Sigmoid colon (tissue), 7 donors: Measurements from ENCODE around the gene PHF19. TPM values are rescaled to one million over a fixed set of nuclear protein-coding genes. Genes with fewer than 3 reads are reported as not detected.

Experiments
- DNase-seq: peaks from one replicate; pipeline ENCODE4 v3.0.0-alpha.2; 2019
- H3K27ac ChIP-seq, 4 donors: fragments of 200-600 bp; sonication (generic); one replicate each; pipeline ENCODE4 v1.5.1; 2016 to 2019; ENCODE audit warnings: mild to moderate bottlenecking in 1 of 4
- H3K27me3 ChIP-seq, 3 donors: fragments of 200-600 bp; sonication (generic); one replicate each; pipeline ENCODE4 v1.5.1; 2019; ENCODE audit warnings: mild to moderate bottlenecking in 1 of 3
- H3K36me3 ChIP-seq, 4 donors: fragments of 200-600 bp; sonication (generic); one replicate each; pipeline ENCODE4 v1.5.1; 2016 to 2019
- H3K4me1 ChIP-seq, 4 donors: fragments of 200-600 bp; sonication (generic); one replicate each; pipeline ENCODE4 v1.5.1; 2017 to 2019
- H3K4me3 ChIP-seq, 4 donors: fragments of 200-600 bp; sonication (generic); one replicate each; pipeline ENCODE4 v1.5.1; 2017 to 2019; ENCODE audit warnings: mild to moderate bottlenecking in 2 of 4, moderate library complexity in 1 of 4
- H3K9me3 ChIP-seq, 4 donors: fragments of 200-600 bp in 3 of 4; sonication (generic) in 3 of 4; one replicate each; pipeline versions ENCODE4 v1.5.1 to v1.6.1; 2013 to 2019
- EP300 ChIP-seq, 4 donors: sonication (generic); formaldehyde crosslinking; IDR thresholded peaks; one replicate each; pipeline ENCODE4 v1.6.1; 2017; ENCODE audit warnings: antibody characterized with exemption in 4 of 4
- POLR2A ChIP-seq, 2 donors: fragments of 450-650 bp; IDR thresholded peaks; one replicate each; pipeline ENCODE4 v1.6.1; 2016; ENCODE audit warnings: antibody characterized with exemption in 2 of 2, mild to moderate bottlenecking in 2 of 2, moderate library complexity in 2 of 2
- POLR2AphosphoS5 ChIP-seq, 4 donors: sonication (generic); formaldehyde crosslinking; IDR thresholded peaks; one replicate each; pipeline ENCODE4 v1.6.1; 2017; ENCODE audit warnings: antibody characterized with exemption in 4 of 4
- WGBS, 2 donors: extraction: QIAGEN DNeasy Blood & Tissue Kit; methylation state at CpG; one replicate each; pipeline ENCODE4 v1.1.7; 2013; 5-methylcytosine and 5-hydroxymethylcytosine counted together
- intact Hi-C: fragments of 100-400 bp; cut with DNase I; formaldehyde crosslinking; loops from one replicate; pipeline ENCODE4 v1.15.1; 2023
- polyA plus RNA-seq, 3 donors: library from polyadenylated mRNA; stranded (reverse); fragments of 200-250 nt; gene quantifications; one replicate each; pipeline ENCODE4 v1.2.3, GENCODE V29; 2013
- total RNA-seq, 4 donors: library from RNA; depleted of rRNA; stranded (reverse); fragments of >200 nt; gene quantifications; one replicate each; pipeline ENCODE4 v1.1.0, GENCODE V29; 2016
- TF ChIP-seq, protein P1 (sequence below), 4 experiments: fragments of 450-650 bp in 3 of 4; fragments of 200-600 bp in 1 of 4; IDR thresholded peaks; one replicate each; pipeline ENCODE4 v1.5.1; 2016 to 2019; ENCODE audit warnings: antibody characterized with exemption in 4 of 4, mild to moderate bottlenecking in 3 of 4, moderate library complexity in 2 of 4
- donor health status: healthy with polysubstance abuse.
- donor health status: Bipolar disorder and iron deficiency.
- donor health status: healthy.

The PHF19 gene
- total and polyA plus RNA-seq, 7 donors = 10.2 to 38.2 (median 31.4) TPM

DNA sequence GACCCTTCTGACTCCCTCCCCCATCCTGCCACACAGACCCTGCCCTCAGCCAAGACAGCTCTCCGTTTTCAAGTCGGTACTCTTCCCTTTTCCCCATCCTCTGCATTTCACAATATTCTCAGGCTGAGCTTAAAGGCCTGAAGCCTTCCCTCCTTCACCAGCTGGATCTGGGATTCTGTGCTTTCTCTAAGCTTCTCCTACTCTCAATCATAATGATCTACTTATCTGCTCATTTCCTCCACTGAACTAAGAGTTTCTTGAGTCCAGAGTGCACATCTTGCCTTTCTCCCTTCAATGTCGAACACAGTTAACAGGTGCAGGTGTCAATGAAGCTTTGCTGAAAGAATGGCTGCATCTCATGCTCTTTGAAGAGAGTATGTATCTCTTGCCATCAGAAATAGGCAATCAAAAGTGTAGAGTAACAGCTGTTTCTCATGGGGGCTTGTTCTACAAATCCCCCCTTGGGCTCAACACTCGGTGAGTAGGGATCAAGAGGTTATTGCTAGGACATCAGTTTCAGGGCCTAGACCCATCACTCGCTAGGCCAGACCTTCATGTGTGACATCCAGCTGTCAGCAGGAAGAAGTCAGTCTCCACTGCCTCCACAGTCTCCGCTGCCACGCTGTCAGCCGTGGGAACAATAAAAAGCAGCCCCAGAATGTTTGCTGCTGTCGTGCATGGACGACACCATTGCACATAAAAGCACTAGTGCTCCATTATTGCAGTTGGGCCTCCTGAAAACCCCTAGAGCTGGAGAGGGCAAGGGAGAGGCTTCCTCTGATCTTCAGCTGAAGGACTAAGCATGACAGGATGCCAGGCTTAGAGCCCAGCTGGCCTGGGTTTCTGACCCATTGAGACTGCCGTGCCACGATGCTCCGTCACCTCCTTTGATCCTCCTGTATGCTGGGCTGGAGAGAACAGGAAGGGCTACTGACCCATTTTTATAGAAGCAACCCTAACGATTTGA, 25.9 kb upstream of the PHF19 start:
- DNase-seq = no peak
- no peaks in the 10 kb centered on the region for H3K9me3 ChIP-seq
- H3K4me3 ChIP-seq = no peak overlapping the region
- no peaks in the 10 kb centered on the region for H3K27me3 ChIP-seq
- no peak overlapping the region for H3K27ac ChIP-seq
- intact Hi-C loops = no loop called here
- TF ChIP-seq EP300 (IDR thresholded peaks at IDR 0.05) (no peak), POLR2A (IDR thresholded peaks at IDR 0.05) (no peak), POLR2AphosphoS5 (IDR thresholded peaks at IDR 0.05) (no peak)
- TF ChIP-seq, protein P1, sequence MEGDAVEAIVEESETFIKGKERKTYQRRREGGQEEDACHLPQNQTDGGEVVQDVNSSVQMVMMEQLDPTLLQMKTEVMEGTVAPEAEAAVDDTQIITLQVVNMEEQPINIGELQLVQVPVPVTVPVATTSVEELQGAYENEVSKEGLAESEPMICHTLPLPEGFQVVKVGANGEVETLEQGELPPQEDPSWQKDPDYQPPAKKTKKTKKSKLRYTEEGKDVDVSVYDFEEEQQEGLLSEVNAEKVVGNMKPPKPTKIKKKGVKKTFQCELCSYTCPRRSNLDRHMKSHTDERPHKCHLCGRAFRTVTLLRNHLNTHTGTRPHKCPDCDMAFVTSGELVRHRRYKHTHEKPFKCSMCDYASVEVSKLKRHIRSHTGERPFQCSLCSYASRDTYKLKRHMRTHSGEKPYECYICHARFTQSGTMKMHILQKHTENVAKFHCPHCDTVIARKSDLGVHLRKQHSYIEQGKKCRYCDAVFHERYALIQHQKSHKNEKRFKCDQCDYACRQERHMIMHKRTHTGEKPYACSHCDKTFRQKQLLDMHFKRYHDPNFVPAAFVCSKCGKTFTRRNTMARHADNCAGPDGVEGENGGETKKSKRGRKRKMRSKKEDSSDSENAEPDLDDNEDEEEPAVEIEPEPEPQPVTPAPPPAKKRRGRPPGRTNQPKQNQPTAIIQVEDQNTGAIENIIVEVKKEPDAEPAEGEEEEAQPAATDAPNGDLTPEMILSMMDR (IDR thresholded peaks at IDR 0.05) = no peak
- 62 to 85% methylated on average over 14 of the region's 14 CpGs for WGBS, 2 donors
- H3K36me3 ChIP-seq = peaks cover 0 to 4% (median 0%) of the 10 kb centered on the region in 4 donors
- no peaks in the 10 kb centered on the region for H3K4me1 ChIP-seq

DNA sequence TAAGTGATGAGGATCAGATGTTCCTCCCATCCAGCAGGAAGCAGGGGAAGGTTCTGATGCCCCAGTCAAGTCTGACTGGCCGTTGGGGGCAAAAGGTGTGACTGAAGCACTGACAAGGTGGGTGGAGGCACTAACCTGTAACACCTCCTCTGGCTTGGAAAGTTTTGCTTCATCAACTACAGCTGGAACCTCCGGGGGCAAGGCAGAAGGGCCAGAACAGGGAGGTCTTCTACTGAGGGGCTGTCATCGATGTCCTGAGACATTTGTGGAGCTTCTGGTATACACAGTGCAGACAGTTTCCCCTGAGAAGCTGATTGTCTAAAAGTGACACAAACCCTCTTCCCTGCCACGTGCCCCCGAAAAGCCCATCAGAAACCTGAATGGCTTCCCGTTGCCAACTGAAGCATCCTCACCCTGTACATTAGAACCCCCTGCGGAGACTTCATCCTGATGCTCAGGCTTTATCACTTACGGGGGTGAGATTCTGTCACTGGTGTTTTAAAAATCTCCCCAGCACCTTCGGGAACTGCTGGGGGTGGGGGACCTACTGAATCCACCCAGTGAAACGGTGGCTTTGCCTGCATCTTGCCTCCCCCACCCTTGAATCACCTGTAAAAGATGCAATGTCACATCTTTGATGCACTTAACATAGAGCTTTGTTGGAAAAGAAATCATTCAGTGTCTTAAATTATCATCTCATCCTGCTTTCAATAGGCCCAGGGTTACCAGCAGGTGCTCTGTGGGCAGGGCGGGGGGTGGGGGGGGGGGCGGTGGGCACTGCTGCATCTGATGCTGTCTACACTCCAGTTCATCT, 25.0 kb upstream of the PHF19 start:
- intact Hi-C loops = no loop called here
- Histone ChIP-seq H3K36me3 (peaks cover 0 to 4% (median 0%) of the 10 kb centered on the region in 4 donors), H3K4me1 (no peaks in the 10 kb centered on the region), H3K27ac (no peak overlapping the region), H3K9me3 (no peaks in the 10 kb centered on the region), H3K4me3 (no peak overlapping the region), H3K27me3 (no peaks in the 10 kb centered on the region)
- no peak for DNase-seq
- 80 to 82% methylated on average over 12 of the region's 12 CpGs for WGBS, 2 donors
- TF ChIP-seq, protein P1 (IDR thresholded peaks at IDR 0.05) = no peak
- TF ChIP-seq POLR2AphosphoS5 (IDR thresholded peaks at IDR 0.05) = no peak
- no peak for TF ChIP-seq POLR2A (IDR thresholded peaks at IDR 0.05)

DNA sequence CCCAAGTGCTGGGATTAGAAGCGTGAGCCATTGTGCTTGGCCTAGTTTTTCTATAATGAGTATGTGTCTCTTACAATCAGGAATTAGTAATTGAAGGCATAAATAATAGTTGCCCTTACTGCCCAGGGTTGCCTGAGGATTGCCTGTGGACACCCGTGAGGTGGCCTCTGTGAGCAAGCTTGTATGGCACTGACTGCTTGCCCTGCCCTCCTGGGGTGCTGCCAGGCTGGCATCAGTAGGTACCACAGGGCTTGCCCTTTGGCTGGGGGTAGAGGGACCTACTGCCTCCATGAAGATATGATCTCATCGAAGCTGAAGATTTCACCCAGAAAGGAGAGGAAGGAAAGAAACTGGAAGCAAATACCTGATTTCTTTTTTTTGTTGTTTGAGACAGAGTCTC, 23.8 kb upstream of the PHF19 start:
- no peaks in the 10 kb centered on the region for H3K4me1 ChIP-seq
- H3K36me3 ChIP-seq = peaks cover 0 to 4% (median 0%) of the 10 kb centered on the region in 4 donors
- H3K4me3 ChIP-seq = no peak overlapping the region
- no peak for DNase-seq
- intact Hi-C loops = no loop called here
- WGBS, 2 donors = 87 to 92% methylated on average over 3 of the region's 3 CpGs
- no peak overlapping the region for H3K27ac ChIP-seq
- H3K9me3 ChIP-seq = no peaks in the 10 kb centered on the region
- no peaks in the 10 kb centered on the region for H3K27me3 ChIP-seq
- TF ChIP-seq EP300 (IDR thresholded peaks at IDR 0.05) = no peak

DNA sequence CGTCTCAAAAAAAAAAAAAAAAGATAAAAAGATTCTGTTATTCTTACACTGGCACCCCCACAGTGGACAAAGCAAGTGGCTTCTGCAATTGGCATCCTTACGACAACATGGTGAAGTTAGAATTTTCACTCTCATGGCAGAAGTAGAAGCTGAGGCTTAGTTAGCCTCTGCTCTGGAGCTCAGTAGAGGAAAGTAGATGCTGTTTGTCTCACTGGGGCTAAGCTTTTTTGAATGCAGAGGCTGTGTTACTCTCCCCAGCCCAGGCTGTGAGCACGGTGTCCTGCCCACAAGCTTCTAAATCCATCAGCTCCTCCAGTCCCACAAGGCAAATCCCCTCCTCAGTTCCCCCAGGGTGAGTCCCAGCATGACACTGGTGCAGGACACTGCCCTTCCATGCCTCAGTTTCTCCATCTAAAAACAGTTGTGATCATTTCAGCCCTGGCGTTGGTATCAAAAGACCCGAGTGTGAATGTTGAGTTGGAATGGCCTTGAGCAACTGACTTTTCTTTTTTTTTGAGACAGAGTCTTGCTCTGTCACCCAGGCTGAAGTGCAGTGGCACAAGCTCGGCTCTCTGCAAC, 22.6 kb upstream of the PHF19 start:
- Histone ChIP-seq H3K36me3 (peaks cover 0 to 4% (median 0%) of the 10 kb centered on the region in 4 donors), H3K4me1 (peaks cover 0 to 6% (median 5%) of the 10 kb centered on the region in 4 donors), H3K27ac (no peak overlapping the region), H3K4me3 (no peak overlapping the region), H3K27me3 (no peaks in the 10 kb centered on the region), H3K9me3 (no peaks in the 10 kb centered on the region)
- TF ChIP-seq EP300 (IDR thresholded peaks at IDR 0.05) (no peak), POLR2AphosphoS5 (IDR thresholded peaks at IDR 0.05) (no peak)
- no peak for DNase-seq
- intact Hi-C loops = no loop called here
- 85 to 91% methylated on average over 6 of the region's 6 CpGs for WGBS, 2 donors

DNA sequence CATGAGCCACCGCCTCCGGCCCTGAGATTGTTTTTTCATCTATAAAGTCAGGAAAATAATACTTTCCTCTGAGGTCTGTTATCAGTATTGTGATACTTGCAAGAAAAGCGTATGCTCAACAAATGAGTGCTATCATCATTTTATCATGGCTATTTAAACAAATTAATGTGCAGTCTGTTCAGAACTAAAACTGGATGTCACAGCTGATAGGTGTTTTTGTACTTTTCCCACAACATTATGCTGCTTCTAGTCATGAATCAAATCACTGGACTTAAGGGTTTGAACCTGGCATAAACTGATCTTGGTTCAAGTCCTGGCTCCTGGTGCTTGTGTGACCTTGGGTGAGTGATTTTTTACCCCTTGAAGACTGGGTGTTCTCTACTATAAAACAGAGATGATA, 21.4 kb upstream of the PHF19 start:
- WGBS, 2 donors = 85 to 91% methylated on average over 3 of the region's 3 CpGs
- no peak for DNase-seq

More for the DNA sequence above, 21.4 kb upstream of the PHF19 start:
- Histone ChIP-seq H3K27me3 (no peaks in the 10 kb centered on the region), H3K9me3 (no peaks in the 10 kb centered on the region), H3K36me3 (no peaks in the 10 kb centered on the region), H3K27ac (no peak overlapping the region), H3K4me1 (peaks cover 0 to 17% (median 8%) of the 10 kb centered on the region in 4 donors), H3K4me3 (no peak overlapping the region)
- TF ChIP-seq POLR2A (IDR thresholded peaks at IDR 0.05) (no peak), POLR2AphosphoS5 (IDR thresholded peaks at IDR 0.05) (no peak), EP300 (IDR thresholded peaks at IDR 0.05) (no peak)
- TF ChIP-seq, protein P1 (IDR thresholded peaks at IDR 0.05) = no peak
- intact Hi-C loops = no loop called here
